Testis (tissue), 2 donors: ENCODE results near the gene GPR153.

Experiments
- POLR2A ChIP-seq: fragments of 450-650 bp; IDR thresholded peaks from one replicate; pipeline ENCODE4 v1.6.1; 2017; ENCODE audit warnings: antibody characterized with exemption, mild to moderate bottlenecking, moderate library complexity
- TF ChIP-seq, protein P1 (sequence below), 3 experiments: fragments of 450-650 bp in 2 of 3; fragments of 200-600 bp in 1 of 3; sonication (generic) in 1 of 3; IDR thresholded peaks; one replicate each; pipeline ENCODE4 v1.5.1; 2016 to 2019; ENCODE audit warnings: antibody characterized with exemption in 3 of 3, mild to moderate bottlenecking in 2 of 3, moderate library complexity in 1 of 3

DNA sequence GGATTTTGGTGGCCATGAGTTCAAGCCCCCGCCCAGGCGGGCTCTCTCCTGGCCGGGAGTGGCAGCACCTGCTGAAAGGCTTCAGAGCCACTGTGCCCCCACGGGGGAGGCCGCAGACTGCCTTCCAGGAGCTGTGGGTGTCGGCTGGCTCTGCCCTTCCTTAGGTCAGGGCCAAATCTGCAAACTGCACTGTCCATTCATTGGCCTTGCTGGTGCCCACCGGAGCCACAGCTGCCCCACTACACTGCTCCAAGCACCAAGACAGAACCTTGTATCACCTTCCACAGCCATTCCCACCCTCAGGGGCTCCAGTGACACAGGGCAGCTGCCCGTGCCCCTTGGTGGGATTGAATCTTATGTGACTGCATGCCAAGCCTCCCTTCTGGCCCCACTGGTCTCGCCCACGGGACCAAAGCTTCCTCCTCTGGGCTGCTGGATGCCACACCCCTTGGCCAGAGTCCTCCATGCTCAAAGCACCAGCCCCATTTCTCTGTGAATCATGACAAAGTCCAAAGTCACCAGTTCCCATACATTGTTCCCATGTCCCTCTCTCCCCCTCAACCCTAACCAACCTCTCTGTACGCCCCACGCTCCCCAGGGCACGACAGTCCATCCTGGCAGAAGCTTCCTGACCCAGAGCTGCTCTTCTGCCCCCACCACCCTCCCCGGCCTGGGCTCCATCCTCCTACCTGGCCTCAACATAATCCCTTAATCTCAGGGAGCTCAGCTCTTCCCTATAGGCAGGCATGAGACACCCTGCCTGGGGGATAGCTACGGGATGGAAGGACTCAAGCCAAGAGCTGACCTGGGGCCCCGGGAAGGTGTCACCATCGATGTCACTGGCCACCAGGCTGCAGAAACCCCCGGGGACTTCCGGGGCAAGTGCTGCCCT, 20.9 kb upstream of the GPR153 start:
- TF ChIP-seq, protein P1, sequence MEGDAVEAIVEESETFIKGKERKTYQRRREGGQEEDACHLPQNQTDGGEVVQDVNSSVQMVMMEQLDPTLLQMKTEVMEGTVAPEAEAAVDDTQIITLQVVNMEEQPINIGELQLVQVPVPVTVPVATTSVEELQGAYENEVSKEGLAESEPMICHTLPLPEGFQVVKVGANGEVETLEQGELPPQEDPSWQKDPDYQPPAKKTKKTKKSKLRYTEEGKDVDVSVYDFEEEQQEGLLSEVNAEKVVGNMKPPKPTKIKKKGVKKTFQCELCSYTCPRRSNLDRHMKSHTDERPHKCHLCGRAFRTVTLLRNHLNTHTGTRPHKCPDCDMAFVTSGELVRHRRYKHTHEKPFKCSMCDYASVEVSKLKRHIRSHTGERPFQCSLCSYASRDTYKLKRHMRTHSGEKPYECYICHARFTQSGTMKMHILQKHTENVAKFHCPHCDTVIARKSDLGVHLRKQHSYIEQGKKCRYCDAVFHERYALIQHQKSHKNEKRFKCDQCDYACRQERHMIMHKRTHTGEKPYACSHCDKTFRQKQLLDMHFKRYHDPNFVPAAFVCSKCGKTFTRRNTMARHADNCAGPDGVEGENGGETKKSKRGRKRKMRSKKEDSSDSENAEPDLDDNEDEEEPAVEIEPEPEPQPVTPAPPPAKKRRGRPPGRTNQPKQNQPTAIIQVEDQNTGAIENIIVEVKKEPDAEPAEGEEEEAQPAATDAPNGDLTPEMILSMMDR (IDR thresholded peaks at IDR 0.05): no peak
- TF ChIP-seq POLR2A: no peak
